Stimulated activated CD8-positive, alpha-beta memory T cell treated with anti-CD3 and anti-CD28 coated beads, Interleukin-4, amount 100 ng/mL, for 1 hour (primary cell): ENCODE data around the gene CCNG2.

Experiments
- DNase-seq, 2 donors: peaks; one replicate each; pipeline ENCODE4 v3.0.0-alpha.2; 2020; ENCODE audit warnings: low read depth in 2 of 2, low spot score in 1 of 2

The CCNG2 gene

DNA sequence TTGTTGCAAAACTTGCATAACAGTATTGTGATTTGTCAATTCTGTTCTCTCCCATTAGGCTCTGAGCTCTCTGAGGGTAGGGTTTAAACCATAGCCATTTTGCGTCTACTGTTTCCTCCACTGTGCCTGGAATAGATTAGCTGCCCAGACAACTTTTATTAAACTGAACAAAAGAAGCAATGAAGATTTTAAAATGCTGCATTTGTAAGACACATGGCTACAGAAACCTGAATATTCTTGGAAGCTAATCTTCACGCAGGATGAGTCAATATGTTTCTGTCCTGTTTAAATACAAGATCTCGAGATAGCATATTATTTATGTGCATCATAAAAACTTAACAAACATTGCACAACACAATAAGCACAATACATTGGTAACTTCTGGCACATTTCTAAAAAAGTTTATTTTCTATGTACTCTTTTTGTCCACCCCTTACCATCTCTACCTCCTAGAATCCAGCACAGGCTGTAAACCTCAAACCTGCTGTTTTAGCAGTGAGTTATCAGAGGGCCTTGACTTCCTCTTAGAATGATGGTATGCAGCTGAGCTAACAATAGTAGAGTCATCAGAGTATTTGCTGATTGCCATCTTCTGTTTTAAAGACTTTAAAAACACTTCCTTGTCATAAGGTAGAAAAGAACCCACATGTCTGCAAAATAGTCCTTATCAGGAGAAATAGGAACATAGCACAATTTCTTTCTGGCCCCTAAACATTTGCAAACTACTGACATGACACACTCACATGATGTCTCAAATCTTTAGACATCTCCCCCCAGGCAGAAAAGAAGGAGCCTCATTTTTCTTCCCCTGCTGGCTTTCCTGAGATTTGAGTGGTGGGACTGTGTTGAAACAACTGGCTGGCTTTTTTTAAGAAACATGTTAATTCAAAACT lies 10.6 kb upstream of the CCNG2 start:
- DNase-seq = no peak

DNA sequence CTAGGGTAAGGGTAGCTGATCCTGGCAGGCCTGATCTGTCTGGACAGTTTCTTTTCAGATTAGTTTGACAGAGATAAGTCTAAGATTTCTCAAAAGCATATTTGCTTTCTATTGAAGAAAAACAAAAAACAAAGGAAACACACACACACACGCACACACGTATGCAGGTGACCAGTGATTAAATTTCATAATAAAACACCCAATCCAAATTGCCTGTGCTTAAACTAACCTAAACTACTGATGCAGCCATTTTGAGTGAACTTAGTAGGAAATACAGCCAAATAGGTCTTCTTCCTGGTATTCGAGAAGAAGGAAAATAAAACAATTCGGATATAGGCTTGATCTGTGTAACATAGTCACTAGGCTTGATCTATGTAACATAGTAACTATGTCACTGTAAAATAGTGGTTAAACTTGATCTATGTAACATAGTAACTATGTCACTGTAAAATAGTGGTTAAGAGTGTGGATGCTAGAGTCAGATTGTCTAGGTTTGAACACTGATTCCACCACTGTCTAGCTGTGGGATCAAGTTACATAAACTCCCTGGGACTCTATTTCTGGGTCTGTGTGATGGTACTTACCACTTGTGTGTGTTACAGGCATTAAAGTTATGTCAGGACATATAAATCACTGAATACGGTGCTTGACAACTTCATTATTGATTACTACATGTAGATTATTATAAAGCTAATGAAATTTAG lies 9.8 kb upstream of the CCNG2 start:
- DNase-seq = no peak

DNA sequence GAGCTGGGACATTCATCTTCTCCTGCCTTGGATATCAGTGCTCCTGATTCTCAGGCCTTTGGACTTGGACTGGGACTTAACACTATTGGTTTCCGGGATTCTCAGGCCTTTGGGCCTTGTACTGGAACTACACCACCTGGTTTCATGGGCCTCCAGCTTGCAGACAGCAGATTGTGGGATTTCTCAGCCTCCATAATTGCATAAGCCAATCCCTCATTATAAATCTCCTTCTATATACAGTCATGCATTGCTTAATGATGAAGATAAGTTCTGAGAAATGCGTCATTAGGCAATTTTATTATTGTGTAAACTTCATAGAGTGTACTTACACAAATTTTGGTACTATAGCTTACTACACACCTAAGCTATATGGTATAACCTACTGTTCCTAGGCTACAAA lies 8.9 kb upstream of the CCNG2 start:
- no peak for DNase-seq

DNA sequence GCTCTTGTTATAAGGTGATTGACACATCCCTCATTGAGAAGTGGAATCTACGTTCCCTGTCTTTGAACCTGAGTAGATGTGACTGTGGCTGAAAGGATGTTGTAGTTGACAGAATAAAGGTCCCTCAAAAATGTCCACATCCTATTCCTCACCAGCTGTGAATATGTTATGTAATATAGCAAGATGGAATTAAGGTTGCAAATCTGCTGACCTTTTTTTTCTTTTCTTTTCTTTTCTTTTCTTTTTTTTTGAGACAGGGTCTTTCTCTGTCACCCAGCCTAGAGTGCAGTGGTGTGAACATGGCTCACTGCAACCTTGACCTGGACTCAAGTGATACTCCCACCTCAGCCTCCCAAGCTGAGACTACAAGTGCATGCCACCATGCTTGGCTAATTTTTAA lies 7.2 kb upstream of the CCNG2 start:
- no peak for DNase-seq

DNA sequence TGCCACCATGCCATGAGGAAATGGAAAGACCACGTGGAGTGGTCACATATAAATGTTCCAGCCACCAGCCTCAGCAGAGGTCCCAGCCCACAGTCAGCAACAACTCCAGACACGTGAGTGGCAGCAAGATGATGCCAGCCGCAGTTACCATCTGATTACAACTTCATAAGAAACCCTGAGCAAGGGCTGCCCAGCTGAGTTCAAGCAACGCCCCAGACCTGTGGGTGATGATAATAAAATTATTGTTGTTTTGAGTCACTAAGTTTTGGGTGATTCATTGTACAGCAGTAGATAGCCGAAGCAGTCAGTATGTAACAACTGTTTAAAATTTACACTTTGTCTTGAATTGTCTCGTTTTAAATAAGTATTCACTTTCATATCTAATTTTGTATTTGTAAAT lies 5.8 kb upstream of the CCNG2 start:
- no peak for DNase-seq

DNA sequence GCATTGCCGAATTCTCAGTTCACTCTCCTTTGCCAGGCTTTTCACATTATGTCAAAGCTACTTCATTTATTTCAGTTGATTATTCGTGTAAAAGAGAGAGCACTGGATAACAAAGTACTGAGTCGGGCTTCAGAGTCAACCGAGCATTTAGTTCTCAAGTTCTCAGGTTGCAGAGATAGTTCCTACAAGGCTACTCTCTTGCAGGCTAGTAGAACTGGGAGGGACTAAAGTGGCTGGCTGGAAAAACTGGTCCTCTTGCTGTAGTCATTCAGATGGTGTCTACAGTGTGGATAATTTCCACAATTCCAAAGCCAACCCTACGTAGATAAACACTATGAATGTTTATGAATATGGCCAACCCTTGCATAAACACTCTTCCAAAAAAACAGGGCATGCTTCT lies 4.6 kb upstream of the CCNG2 start:
- no peak for DNase-seq

DNA sequence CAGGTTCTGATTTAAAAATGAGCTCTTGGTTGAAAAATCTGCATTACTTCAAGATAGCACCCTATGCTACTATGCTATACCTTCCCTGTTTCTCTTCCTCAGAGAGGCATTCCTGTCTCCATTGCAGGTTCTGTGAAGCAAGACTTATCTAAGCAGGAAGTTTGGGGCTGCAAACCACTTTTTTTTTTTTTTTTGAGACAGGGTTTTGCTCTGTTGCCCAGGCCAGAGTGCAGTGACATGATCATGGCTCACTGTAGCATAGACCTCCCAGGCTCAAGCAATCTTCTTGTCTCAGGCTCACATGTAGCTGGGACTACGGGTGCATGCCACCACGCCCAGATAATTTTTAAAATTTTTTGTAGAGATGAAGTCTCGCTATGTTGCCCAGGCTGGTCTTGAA lies 4.0 kb upstream of the CCNG2 start:
- DNase-seq = no peak

DNA sequence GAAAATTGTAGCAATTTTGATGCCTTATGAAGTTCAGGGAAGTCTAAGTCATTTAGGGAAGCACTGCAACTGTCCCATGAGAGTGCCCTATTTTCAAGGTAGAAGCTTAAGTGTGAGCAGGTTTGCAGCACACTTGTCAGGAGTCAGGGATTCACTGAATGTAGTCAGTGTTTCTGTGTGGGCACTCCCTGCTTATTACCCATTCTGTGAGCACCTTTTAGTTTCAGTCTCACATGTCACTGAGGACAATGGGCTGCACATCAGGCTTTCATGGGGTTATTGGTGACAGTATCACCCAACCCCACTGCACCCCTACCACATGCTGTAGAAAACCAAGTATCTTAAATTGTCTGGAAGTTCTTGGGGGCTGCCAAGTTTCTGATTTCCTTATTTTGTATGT lies 2.9 kb upstream of the CCNG2 start:
- no peak for DNase-seq

DNA sequence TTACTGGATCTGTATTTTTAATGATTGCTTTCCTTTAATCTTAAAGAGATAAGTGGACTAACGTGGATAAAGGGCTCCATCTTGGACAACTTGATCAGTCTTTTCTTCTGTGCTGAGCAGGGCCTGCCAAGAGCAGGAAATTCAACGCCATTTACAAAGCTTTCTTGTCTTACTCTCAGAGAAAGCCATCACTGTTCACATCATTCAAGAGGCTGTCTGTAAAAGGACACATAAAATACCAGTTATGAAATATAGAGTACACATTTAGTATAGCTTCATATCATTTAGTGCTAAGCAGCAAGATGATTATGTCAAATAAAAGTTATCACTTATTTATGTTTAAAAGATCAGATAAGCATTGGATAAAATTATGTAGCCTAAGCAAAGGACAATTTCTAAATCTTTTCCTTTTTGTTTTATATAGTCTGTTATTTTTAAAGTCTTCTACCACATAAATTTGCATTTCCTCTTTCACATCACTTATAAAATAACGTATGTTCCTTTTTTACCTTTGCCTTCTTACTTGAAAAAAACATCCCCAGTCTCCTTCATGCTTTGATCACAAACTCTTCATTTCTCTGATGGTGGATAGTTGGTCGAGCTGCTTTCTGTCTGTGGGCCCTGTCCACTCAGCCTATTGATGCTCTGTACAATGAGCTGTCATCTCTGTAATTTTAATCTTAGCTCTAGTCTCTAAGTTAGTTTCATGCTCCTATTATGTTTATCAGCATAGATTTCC lies 2.1 kb upstream of the CCNG2 start:
- DNase-seq = no peak

DNA sequence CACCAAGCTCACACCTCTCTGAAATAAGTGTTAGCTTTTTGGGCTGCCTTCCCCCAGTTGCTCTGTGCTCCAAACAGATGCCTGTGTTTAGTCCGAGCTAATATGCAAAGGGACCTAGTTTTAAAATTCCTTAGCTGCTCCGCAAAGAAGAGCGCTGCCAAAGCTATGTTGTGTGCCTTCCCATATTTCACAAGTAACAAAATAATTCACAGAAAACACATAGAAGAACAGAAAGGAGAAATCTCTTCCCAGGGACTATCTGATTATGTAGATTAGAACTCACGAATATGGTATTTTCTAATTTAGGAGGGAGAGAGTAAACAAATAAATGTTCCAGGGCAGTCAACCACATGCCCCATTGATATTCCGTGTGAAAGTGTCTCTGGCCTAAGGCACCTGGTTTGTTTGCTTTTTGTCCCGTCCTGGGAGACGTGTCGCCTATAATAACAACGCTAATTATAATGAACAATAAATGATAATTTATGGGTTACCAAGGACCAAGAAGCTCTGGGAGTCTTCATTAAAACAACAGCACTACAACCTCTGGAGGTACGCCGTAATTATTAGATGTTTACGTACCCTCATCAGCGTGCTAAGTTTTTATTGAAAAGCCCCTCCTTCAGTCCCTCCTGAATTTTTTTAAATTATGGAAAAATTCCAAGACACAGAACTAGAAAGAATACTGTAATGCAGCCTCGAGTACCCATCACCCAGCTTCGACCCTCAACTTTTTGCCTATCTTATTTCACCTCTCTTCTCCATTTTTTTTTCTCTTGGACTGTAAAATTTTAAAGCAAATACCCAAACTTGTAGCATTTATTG lies 1.2 kb upstream of the CCNG2 start:
- DNase-seq = no peak

DNA sequence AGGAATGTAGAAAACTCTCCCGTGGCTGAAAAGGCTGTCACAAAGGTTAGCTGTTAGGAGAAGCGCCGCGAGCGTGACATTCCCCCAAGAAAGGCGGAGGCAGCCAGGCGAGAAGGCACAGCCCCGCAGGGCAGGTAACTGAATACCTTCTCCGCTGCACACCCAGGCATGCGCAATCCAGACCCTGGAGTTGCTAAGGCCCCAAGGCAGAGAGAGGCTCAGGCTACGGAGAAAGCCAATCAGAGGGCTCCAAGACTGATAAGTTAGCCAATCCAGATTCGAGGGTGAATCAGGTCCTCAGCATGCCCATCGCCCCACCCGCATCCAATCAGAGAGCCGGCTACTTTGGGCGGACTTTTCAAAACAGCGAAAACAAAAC lies 485 bp upstream of the CCNG2 start:
- DNase-seq = peak; percentile 84 to 95

DNA sequence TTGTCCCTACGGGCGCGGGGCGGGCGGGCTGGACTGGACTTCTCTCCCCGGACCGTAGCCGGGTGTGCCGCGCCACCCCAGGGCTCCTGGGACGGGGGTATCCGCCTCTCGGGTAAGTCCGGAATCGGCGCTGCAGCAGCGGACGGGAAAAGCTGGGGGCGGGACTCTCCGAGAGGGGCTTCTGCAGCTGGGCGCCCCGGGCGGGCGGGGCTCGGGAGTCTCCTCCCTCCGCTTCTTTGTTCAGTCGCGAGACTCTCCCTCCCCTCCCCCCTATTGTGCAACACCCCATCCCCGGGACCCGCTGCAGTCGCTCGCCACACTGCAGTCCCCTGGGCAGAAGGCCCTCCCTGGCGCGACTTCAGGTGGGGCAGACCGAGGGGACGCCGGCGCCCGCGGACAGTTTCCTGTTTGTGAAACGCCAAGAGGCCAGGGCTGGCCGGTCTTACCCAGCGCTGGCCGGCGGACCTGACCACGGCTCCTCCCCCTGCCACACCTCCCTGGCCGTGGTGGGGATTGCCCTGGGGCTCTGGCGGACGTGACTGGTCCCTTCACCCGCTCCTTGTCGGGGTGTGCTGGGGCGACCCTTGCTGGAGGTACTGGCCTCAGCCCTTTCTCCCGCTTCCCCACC lies 966 bp downstream of the CCNG2 start:
- DNase-seq = peak; percentile 42 to 46

DNA sequence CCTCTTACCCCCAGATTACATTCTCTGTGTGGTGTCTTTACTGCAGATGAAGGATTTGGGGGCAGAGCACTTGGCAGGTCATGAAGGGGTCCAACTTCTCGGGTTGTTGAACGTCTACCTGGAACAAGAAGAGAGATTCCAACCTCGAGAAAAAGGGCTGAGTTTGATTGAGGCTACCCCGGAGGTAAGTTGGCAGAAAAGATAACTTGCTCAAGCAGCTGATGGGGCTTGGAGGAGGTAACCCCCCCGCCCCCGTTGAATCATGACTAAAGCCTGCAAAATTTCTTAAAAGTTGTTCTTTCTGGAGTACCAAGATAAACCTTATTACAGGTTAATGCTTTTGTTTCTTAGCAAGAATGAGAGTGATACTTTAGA lies 1.5 kb downstream of the CCNG2 start:
- DNase-seq = no peak

DNA sequence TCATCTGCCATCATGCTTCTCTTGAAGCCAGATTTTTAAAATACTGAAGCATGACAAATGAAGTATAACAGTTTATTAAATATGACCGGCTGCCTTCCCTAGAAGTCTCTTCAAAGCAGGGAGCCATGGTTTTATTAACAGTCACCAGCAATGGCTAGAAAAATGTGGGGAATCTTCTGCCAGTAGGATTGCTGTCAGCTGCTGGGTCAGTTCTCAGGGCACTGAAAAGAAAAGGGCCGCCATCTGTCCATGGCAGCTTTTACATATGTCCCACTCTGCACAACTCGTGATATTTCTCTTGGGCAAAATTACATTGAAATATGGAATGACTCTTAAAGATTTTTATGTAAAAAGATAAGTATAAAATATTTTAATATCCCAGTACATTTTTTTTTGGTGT lies 2.8 kb downstream of the CCNG2 start:
- no peak for DNase-seq

DNA sequence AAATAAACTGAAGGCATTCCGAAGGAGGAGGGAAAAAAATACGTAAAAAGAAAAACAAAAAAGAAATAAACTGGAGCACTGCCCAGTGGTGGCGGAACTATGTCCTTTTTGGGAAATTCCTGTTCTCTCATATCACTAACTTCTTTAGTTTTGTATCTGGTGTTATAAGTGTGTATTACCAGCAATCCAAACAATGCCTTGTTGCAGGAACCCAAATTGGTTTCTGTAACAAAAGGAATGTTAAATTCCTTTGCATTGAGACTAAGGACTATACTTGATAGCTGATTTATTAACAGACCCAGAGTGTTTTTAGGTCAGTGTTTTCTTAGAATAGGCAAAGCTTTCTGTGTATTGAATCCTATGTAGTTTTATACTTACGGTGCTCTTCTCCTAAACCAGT lies 6.6 kb downstream of the CCNG2 start:
- no peak for DNase-seq

DNA sequence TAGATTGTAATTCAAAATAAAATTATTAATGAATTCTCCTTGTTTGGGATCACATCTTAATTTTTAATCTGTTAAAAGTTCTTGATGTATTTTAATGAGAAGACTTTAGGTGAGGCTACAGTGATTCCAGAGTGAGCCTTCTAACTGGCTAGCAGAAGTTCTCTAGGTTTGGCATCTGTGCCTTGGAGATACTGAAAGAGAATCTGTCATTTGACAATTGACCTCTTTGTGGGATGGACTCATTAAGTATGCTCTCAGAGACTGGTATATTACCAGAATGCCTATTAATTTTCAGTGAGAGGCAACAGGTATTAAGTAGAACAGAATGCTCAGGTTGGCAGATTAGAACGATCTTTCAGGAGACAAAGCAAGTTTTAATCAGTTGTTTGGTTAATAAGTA lies 10.2 kb downstream of the CCNG2 start:
- DNase-seq = no peak

DNA sequence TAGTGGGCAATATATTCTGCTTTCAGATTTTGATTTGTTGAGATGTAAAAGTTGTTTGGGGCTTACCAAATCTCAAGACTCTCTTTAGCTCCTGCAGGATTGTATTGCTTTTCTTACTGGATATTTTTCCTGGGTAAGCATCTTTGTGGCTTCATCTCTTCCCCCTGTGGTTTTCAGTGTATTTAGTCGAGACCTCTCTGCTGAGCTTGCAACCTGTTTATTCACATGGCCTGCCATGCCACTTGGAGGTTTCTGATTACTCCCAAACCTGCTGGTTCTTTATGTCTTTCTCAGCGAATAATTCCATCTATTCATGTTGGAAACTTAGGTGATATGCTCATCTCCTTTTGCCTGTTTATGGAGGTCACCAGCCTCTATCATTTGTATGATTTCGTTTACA lies 10.9 kb downstream of the CCNG2 start:
- DNase-seq = no peak

DNA sequence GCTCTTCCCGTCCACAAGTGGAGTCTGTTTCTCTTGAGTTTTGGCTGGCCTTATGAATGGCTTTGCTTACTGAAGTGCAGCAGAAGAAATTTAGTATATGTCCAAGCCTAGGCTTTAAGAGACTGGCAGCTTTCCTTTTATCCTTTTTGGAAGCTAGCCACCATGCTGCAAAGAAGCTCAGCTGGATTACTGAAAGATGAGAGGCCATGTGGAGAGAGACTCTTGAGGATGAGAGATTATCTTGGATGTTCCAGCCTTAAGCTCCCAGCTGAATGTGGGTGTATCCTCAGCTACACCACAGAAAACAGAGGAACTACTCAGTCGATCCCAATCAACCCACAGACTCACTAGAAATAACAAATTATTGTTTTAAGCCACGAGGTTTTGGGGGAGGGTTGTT lies 12.5 kb downstream of the CCNG2 start:
- DNase-seq = no peak

DNA sequence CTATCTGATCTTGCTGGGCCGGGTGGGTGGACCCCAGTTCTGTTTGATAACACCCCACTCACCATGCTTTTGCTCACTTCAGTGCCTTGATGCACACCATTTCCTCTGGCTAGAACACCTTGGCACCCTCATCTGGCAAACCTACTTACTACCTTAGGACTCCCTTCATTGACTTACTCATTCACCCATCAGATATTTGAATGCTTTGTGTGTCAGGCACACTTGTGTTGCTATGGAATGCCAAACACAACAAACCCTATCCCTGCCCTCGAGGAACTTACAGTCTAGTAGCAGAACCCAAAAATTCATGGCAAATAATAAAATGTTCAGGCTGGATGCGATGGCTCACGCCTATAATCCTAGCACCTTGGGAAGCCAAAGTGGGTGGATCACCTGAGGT lies 13.9 kb downstream of the CCNG2 start:
- DNase-seq = no peak

DNA sequence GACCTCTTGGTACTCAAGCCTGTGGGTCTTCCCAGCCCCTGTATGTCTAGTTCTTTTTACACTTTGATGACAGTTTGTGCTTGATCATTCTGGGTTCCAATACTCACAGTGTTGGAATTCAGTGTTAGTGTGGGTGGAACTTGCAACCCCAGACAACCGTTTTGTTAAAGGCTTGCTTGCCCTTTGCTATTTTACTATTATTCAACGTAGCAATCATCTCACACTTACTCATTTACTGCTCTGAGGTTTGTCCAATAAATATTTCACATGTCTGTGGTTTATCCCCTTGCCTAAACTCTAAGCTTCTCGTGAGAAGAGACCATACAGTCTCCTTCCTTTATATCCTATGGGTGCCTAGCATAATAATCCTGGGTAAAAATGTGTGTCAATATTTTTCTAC lies 15.3 kb downstream of the CCNG2 start:
- no peak for DNase-seq

DNA sequence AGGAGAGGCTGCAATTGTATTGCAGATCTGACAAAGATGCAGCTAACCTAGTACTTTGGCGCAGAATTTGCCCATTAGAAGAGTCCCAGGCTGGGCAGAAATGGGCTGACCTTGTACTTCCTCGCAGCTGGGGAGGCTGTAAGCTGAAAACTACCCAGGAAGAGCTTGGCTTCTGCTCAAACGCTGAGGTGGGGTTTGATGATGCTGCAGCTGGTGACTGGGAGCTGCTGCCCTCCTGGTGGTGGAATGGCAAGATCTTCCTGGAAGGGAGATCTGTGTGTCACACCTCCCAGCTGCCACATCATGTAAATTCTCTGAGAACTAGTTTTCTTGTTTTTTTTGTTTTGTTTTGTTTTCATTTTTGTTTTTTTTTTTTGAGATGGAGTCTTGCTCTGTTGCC lies 17.4 kb downstream of the CCNG2 start:
- no peak for DNase-seq
